ENCODE results near the gene U2AF1L4.
"Not testable (repeated sequence)": the region's sequence is repeated elsewhere in the genome, so short reads cannot be mapped to it uniquely, and the experiment has no call there.

Gene U2AF1L4

DNA sequence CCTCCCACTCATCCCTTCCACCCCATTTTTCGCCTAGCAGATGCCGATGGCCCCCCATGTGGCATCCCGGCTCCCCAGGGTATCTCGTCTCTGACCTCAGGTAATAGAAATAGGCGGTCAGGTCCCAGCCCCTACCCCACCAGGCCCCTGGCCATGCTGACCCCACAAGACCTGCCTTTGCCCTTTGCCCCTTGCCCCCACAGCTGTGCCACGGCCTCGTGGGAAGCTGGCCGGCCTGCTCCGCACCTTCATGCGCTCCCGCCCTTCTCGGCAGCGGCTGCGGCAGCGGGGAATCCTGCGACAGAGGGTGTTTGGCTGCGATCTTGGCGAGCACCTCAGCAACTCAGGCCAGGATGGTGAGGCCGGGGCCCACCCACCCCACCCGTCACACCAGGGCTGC lies 35.5 kb upstream of the U2AF1L4 start:
- no peak for DNase-seq

DNA sequence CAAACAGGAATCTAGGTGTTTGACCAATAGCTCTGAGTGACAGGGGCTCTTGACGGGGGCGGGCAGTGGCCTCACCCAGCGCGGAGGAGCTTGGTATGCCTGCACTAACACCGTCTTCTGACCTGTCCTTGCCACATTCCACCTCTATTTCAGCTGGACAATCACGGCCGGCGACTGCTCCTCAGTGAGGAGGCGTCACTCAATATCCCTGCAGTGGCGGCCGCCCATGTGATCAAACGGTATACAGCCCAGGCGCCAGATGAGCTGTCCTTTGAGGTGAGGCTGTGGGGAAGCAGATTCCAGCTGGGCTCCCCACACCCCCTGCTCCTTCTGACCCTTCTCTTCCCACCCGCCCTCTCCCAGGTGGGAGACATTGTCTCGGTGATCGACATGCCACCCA lies 34.8 kb upstream of the U2AF1L4 start:
- DNase-seq = no peak

- no peak for DNase-seq
Observed at GRCh38 chr19:35779033-35779432, 33.8 kb upstream of the U2AF1L4 start.

- DNase-seq = no peak
Observed at GRCh38 chr19:35777961-35778360, 32.7 kb upstream of the U2AF1L4 start.

DNA sequence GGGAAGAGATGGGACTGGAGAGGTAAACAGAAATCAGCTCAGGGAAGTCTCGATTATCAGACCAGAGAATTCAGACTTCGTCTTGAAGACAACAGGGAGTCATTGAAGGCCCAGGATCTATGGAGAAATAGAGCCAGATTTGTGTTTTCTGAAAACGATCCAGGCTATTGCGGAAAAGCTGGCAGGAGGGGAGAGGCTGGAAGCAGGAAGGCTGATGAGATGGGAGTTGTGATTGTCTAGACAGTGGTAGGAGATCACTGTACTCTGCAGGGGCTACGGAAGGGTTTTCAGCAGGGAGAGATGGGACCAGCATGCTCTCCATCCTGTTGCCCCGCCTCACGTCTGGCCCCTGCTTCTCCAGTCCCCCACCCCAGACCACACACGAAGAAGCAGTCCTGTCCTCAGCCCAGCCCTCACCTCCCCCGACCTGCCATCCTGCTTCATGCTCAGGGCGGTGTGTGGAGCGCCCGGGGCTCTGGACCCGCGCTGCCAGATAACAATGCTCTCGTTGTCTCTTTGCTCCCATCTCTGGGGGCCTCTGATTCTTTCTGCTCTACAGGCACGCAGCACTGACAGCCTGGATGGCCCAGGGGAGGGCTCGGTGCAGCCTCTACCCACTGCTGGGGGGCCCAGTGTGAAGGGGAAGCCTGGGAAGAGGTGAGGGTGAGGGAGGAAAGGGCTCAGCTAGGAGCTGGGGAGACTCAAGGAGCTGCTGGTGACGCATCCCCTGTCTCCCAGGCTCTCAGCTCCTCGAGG lies 32.0 kb upstream of the U2AF1L4 start:
- DNase-seq = no peak

GRCh38 chr19:35776102-35776788 lies 31.0 kb upstream of the U2AF1L4 start:
- DNase-seq = no peak

DNA sequence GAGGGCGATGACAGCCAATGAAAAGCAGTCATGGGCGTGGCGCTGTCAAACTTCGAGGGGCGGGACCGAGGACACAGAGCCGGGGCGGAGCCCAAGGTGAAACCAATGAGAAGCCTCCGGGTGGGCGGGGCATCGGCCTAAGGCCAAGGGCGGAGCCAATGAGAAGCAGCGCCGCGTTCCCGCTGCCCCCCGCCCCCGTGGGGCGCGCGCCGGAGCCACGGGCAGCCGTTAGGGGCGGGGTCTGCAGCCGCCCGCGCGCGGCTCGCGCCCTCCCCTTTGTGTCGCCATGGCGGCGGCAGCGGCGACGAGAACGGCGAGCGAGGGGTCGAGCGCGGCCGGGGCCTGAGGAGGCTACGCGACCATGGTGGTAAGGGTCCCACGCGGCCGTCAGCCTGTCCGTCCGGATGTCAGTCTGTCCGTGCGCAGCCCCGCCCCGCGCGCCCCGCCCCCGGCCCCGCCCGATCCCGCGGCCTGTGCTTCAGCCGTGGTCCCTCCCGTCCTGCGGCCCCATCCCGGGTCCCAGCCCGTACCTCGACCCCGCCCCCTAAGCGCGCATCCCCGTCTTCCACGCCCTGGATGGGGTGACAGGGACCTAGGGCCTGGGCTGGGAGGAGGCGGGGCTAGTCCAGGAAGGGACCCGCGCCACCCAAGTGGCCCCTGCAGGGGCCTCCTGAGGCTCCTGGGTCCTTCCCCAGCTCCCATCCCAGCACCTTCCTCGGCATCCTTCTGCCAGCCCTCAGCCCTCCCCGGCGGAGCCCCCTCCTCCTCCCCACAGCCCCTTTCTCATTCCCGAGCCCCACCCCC lies 30.3 kb upstream of the U2AF1L4 start, which contains the start of gene ARHGAP33:
Gene ARHGAP33 (plus strand): TSS at position 267 of the 804 bp plus-strand sequence. CDS start 95 bp downstream, at position 362.
- DNase-seq = peak; percentile 99

- DNase-seq = no peak
Observed at GRCh38 chr19:35775046-35775297, 29.8 kb upstream of the U2AF1L4 start.

GRCh38 chr19:35774274-35775045 lies 29.2 kb upstream of the U2AF1L4 start:
- no peak for DNase-seq

GRCh38 chr19:35773020-35773806 lies 28.0 kb upstream of the U2AF1L4 start:
- DNase-seq = no peak

- not testable (repeated sequence) for DNase-seq
Observed at GRCh38 chr19:35772362-35772761, 27.1 kb upstream of the U2AF1L4 start.

DNA sequence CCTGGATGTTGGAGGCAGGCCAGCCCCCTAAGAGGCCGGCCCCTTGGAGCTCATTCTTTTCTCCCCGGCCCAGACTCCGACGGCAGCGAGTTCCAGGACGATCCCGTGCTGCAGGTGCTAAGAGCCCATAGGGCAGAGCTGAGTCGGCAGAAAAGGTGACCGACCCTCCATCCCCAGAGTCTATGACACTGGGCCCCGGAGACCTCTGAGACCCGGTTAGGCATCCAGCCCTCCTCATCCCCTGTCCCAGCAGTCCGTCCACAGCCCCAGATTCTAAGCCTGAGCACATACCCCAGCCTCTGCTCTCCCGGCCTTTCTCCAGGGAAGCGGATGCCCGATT lies 22.8 kb upstream of the U2AF1L4 start:
- DNase-seq = no peak

DNA sequence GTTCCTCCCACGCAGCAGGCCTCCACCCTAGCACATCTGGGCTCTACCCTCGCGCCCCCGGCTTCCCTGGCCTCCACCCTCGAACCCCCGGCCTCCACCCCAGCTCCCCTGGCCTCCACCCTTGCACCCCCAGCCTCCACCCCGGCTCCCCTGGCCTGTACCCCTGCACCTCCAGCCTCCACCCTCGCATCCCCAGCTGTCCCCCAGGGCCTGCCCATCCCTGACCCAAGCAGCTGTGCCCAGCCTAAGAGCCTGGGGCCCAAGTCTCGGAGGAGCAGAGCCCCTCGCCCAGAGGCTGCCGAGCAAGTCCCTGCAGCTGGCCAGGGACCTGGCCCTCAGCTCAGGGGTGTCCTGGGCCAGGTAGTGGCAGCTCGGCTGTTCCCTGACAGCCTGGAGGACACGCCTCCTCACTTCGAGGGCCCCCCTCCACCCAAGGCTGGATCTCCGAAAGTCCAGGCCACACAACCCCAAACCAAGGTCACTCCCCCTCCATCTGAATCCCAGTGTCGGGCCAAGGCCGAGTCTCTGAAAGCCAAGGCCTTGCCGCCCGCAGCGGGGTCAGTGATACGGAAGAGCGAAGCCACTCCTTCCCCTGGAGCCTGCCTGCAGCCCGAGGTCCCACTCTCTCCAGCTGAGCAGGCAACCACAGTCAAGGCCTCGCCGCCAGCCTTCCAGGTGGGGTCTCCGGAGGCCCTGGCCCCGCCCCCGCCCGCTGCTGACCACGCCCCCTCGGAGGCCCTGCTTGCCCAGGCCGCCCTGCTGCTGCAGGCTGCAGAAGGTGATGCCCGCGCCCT lies 22.3 kb upstream of the U2AF1L4 start:
- DNase-seq = no peak

GRCh38 chr19:35766571-35767104 lies 21.4 kb upstream of the U2AF1L4 start:
- DNase-seq = no peak

GRCh38 chr19:35764432-35765315 lies 19.5 kb upstream of the U2AF1L4 start:
- DNase-seq = no peak

GRCh38 chr19:35760711-35761349 lies 15.6 kb upstream of the U2AF1L4 start:
- no peak for DNase-seq

GRCh38 chr19:35759697-35760096 lies 14.5 kb upstream of the U2AF1L4 start:
- DNase-seq = no peak

DNA sequence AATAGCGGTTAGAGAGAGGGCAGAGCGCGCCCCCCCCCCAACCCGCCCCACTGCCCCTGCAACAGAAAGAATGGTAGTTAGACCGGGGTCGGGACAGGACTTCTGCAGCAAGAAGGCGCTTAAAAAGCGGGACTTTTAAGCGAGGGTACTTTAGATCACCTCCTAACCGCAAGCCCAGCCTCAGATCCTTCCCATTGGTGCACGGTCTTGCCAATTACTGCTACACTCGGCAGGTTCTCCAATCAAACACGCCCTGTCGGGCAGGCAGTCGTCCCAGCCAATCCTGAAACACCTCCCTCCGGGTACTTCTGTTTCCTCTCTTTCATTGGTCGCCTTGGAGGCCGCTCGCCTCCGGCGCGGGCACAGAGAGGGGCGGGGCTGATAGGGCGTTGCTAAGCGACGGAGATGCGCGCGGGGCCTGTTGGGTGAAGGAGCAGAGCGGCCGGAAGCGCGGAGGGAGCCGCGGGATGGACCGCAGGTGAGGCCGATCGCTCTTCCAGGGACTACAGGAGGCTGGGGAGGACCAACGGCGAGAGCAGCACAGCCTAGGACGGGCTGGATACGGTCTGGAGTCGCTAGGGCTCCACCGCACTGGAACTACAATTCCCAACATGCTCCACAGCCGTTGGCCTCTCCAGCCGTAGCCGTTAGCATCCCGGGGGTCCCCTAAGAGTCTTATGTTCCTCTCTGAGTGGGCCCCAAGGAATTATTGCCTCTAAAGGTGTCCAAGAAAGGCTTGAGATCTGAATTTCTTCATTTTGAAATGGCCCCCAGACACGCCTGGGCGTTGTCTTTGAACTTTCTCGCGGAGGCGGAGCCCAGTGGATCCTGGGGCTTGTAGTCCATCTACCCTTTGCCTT lies 12.8 kb upstream of the U2AF1L4 start, which contains the start of gene PROSER3:
Gene PROSER3 (plus strand): TSS at position 428 of the 860 bp plus-strand sequence. CDS start 40 bp downstream, at position 468.
- DNase-seq = peak; percentile 100

Measured in activated CD4-positive, alpha-beta T cell treated with anti-CD3 and anti-CD28 coated beads, Interleukin-2, amount 50 U/mL, for 16 hours (primary cell).